Hepatocyte (in vitro differentiated cells): ENCODE results near the gene EEF1G.

Experiments
- CTCF ChIP-seq: fragments of 200-600 bp; sonication (generic); IDR thresholded peaks from 2 replicates; pipeline ENCODE4 v1.5.1; 2016; ENCODE audit warnings: antibody characterized with exemption, mild to moderate bottlenecking; ENCODE audit not compliant: poor library complexity
- EZH2 ChIP-seq: fragments of 200-600 bp; sonication (generic); IDR thresholded peaks from 2 replicates; pipeline ENCODE4 v1.6.1; 2016; ENCODE audit warnings: antibody characterized with exemption, mild to moderate bottlenecking, borderline replicate concordance

- TF ChIP-seq EZH2 (no peak), CTCF (no peak)
Measured at GRCh38 chr11:62538470-62539237, 35.0 kb downstream of the EEF1G start.
